Measurements from ENCODE around the gene SNX30. TPM values are rescaled to one million over a fixed set of nuclear protein-coding genes. Genes with fewer than 3 reads are reported as not detected.

The SNX30 gene
- total RNA-seq, 2 donors from 2014 or later = 5.0 to 5.7 TPM

DNA sequence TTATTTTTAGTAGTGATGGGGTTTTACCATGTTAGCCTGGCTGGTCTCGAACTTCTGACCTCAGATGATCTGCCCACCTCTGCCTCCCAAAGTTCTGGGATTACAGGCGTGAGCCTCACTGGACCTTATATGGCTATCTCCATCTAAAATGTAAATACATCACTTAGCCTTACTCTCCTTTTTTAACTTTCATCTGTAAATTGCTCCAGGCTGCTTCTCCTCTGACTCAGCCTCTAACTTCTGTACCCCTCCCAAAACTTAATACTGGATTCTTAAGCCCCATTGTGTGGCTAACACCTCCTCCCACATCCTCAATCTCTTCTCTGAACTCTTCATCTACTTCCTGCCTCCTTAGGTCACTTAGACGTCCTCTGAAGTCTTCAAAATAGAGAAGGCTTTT, 4.0 kb downstream of the SNX30 start:
- Histone ChIP-seq H3K4me1 (peaks cover 0 to 55% of the 10 kb centered on the region in 2 donors), H3K27me3 (no peaks in the 10 kb centered on the region), H3K9me3 (no peaks in the 10 kb centered on the region), H3K36me3 (no peaks in the 10 kb centered on the region), H3K27ac (peak overlapping the region; percentile 41 to 58), H3K4me3 (no peak overlapping the region)
- no peak for DNase-seq (ENCODE audit: low spot score)
- TF ChIP-seq, protein P1, sequence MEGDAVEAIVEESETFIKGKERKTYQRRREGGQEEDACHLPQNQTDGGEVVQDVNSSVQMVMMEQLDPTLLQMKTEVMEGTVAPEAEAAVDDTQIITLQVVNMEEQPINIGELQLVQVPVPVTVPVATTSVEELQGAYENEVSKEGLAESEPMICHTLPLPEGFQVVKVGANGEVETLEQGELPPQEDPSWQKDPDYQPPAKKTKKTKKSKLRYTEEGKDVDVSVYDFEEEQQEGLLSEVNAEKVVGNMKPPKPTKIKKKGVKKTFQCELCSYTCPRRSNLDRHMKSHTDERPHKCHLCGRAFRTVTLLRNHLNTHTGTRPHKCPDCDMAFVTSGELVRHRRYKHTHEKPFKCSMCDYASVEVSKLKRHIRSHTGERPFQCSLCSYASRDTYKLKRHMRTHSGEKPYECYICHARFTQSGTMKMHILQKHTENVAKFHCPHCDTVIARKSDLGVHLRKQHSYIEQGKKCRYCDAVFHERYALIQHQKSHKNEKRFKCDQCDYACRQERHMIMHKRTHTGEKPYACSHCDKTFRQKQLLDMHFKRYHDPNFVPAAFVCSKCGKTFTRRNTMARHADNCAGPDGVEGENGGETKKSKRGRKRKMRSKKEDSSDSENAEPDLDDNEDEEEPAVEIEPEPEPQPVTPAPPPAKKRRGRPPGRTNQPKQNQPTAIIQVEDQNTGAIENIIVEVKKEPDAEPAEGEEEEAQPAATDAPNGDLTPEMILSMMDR (IDR thresholded peaks at IDR 0.05) = no peak

- Histone ChIP-seq H3K4me1 (peaks cover 0 to 51% of the 10 kb centered on the region in 2 donors), H3K27ac (peak overlapping the region; percentile 41 to 58), H3K4me3 (no peak overlapping the region), H3K36me3 (no peaks in the 10 kb centered on the region), H3K9me3 (no peaks in the 10 kb centered on the region), H3K27me3 (no peaks in the 10 kb centered on the region)
- DNase-seq (ENCODE audit: low spot score) = no peak
- TF ChIP-seq, protein P1 (IDR thresholded peaks at IDR 0.05) = no peak
Observed at GRCh38 chr9:112755016-112755427, 4.5 kb downstream of the SNX30 start.

DNA sequence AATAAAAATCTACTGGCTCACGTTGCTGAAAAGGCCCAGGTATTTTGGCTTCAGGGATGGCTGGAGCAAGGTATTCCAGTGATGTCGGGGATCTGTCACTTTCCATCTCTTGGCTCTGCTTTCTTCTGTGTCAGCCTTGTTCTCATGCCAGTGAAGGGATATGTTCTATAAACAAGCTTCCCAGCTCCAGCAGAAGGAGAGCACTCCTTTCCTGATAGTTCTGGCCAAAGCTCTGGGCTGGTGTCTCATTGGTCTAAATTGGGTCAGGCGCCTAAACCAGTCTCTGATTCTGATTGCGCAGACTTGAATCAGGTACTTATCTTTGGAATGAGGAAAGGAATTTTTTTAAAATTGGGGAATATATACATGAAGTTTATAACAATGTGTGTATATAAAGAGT, 5.1 kb downstream of the SNX30 start:
- Histone ChIP-seq H3K36me3 (no peaks in the 10 kb centered on the region), H3K27ac (peak overlapping the region; percentile 41 to 58), H3K9me3 (no peaks in the 10 kb centered on the region), H3K4me3 (no peak overlapping the region), H3K4me1 (peaks cover 0 to 48% of the 10 kb centered on the region in 2 donors), H3K27me3 (no peaks in the 10 kb centered on the region)
- TF ChIP-seq, protein P1 (IDR thresholded peaks at IDR 0.05) = no peak
- no peak for DNase-seq (ENCODE audit: low spot score)

DNA sequence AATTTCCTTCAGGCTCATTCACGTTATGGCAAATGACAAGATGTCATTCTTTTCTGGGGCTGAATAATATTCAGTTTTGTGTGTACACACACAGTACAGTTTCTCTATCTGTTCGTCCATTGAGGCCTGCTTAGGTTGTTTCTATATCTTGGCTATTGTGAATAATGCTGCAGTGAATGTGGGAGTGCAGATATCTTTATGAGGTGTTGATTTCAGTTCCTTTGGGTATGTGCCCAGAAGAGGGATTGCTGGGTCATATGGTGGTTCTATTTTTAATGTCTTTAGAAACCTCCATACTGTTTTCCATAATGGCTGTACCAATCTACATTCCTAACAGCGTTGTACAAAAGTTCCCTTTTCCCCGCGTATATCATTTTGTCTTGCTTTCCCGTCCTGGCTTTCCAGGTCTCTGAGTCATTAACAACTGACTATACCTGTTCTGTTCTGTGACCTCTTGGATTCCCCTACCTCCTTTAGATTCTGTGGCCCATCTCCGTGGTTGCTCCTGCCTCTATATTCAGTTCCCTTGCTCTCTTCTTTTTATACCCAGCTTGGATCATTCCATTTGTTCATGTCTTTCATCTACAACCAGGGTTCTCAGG, 6.8 kb downstream of the SNX30 start:
- H3K27me3 ChIP-seq = no peaks in the 10 kb centered on the region
- no peak overlapping the region for H3K4me3 ChIP-seq
- TF ChIP-seq, protein P1 (IDR thresholded peaks at IDR 0.05) = no peak
- DNase-seq (ENCODE audit: low spot score) = no peak
- H3K27ac ChIP-seq = no peak overlapping the region
- H3K4me1 ChIP-seq = peaks cover 0 to 38% of the 10 kb centered on the region in 2 donors
- no peaks in the 10 kb centered on the region for H3K36me3 ChIP-seq
- no peaks in the 10 kb centered on the region for H3K9me3 ChIP-seq

DNA sequence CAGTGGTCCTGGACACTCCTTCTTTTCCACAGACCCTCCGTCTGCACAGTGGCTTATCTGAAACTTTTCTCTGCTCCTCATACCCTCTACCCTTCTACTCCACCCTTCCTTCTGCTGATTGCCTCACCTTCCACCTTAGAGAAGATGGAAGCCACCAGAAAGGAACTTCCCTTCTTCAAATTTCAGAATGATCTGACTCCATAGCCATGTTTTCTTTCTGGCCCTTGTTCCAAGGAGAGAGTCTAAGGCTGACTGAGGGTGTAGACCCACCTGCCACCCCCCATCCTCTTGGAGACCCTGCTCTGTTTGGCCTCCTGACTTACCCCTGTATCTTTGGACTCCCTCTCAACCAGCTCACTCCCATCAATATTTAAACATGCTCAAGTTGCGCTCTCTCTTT, 7.4 kb downstream of the SNX30 start:
- H3K4me1 ChIP-seq = peaks cover 0 to 33% of the 10 kb centered on the region in 2 donors
- H3K27ac ChIP-seq = no peak overlapping the region
- no peak overlapping the region for H3K4me3 ChIP-seq
- no peaks in the 10 kb centered on the region for H3K27me3 ChIP-seq
- H3K36me3 ChIP-seq = no peaks in the 10 kb centered on the region
- no peak for DNase-seq (ENCODE audit: low spot score)
- H3K9me3 ChIP-seq = no peaks in the 10 kb centered on the region
- TF ChIP-seq, protein P1 (IDR thresholded peaks at IDR 0.05) = no peak

DNA sequence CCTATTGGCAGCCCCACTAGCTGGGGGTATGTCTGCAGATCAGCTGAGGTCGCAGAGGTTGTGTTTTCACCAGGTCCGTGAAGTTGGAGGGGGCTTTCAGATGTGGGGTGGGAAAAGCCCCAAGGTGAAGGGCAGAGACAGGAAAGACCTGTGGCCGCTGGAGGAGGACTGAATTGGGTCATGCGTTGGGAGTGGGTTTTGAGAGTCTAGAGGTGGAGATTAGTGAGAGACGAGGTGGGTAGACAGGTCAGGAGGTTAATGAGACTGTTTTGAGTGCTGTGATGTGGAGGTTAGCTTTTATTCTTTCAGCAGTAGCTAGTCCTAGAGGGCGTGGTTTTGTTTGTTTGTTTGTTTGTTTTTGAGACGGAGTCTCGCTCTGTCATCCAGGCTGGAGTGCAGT, 10.3 kb downstream of the SNX30 start:
- peaks cover 0 to 15% of the 10 kb centered on the region in 2 donors for H3K4me1 ChIP-seq
- H3K27ac ChIP-seq = no peak overlapping the region
- no peaks in the 10 kb centered on the region for H3K27me3 ChIP-seq
- H3K4me3 ChIP-seq = no peak overlapping the region
- TF ChIP-seq, protein P1 (IDR thresholded peaks at IDR 0.05) = no peak
- H3K9me3 ChIP-seq = no peaks in the 10 kb centered on the region
- no peak for DNase-seq (ENCODE audit: low spot score)
- H3K36me3 ChIP-seq = no peaks in the 10 kb centered on the region

All from right atrium auricular region (tissue), 2 donors.